ENCODE results near the gene EPHA2. TPM values are rescaled to one million over a fixed set of nuclear protein-coding genes. Genes with fewer than 3 reads are reported as not detected.
A peak's percentile ranks its signal among the peaks of the same experiment; 100 is the strongest.

EPHA2 gene
- total and polyA plus RNA-seq, 8 donors = 6.5 to 17.1 (median 11.0) TPM

DNA sequence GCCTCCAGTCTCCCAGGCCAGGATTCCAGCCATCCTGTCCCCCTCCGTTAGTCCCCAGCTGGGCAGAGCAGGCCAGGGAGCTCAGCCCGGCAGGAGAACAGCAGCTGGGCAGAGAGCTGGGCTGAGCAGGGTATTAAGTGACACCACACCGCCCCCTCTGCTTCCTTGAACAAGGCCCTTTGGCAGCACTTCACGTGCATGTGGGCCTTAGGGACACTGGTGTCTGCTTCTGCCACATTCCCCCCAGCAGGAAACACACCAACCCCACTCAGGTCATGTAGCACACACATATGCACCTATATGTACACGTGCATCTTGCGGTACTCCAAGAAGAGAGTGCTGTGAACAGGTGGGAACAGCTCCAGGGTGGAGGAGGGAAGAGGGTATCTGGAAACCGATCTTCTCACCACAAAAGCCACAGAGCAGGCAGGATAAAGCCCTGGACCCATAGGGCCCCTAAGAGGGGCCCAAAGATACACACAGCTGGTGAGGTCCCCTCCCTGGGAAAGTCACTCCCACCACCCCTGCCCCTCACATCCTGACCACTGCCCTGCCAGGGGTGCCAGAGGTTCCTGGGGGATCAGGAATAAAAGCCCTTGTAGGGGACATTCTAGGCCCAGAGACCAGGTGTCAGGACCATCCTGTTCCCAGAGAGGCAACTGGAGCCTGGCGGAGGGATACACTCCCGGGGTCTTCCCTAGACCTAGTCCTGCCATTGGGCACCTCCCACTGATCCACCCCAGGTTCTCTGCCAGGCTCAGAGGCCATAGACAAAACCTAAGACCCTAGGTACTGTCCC, 4.5 kb downstream of the EPHA2 start:
- intact Hi-C loops (cut with DNase I) = no loop called here
- TF ChIP-seq, protein P1, sequence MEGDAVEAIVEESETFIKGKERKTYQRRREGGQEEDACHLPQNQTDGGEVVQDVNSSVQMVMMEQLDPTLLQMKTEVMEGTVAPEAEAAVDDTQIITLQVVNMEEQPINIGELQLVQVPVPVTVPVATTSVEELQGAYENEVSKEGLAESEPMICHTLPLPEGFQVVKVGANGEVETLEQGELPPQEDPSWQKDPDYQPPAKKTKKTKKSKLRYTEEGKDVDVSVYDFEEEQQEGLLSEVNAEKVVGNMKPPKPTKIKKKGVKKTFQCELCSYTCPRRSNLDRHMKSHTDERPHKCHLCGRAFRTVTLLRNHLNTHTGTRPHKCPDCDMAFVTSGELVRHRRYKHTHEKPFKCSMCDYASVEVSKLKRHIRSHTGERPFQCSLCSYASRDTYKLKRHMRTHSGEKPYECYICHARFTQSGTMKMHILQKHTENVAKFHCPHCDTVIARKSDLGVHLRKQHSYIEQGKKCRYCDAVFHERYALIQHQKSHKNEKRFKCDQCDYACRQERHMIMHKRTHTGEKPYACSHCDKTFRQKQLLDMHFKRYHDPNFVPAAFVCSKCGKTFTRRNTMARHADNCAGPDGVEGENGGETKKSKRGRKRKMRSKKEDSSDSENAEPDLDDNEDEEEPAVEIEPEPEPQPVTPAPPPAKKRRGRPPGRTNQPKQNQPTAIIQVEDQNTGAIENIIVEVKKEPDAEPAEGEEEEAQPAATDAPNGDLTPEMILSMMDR (IDR thresholded peaks at IDR 0.05) = no peak
- WGBS, 2 donors = 67 to 71% methylated on average over 9 of the region's 9 CpGs
- Histone ChIP-seq H3K36me3 (peaks cover 0 to 18% (median 9%) of the 10 kb centered on the region in 3 donors), H3K4me1 (peaks cover 0 to 17% (median 0%) of the 10 kb centered on the region in 3 donors), H3K4me3 (no peak overlapping the region), H3K27ac (peak overlapping the region in 2 of 4 donors; percentile 53 to 93), H3K27me3 (no peaks in the 10 kb centered on the region), H3K9me3 (no peaks in the 10 kb centered on the region)
- ATAC-seq = no peak
- no peak for DNase-seq
- no peak for FAIRE-seq

DNA sequence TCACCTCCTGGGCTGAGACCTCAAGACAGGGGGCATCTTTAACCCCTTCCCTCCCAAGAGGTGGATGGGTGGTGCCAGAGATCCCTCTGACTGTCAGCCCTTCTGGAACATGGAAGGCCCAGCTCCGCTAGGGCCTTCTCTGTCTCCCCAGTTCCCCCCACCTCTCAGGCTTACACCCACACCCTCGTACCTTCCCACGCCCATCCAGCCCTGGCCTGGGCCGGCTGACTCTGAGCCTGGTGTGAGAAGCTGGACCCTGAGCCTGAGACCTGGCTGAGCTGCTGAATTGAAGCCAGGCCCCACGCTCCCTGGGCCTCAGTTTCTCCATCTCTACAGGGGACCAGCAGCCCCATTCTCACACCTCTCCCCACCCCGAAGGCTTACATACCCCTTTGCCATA, 5.4 kb downstream of the EPHA2 start:
- DNase-seq = no peak
- peaks cover 0 to 23% (median 2%) of the 10 kb centered on the region in 3 donors for H3K4me1 ChIP-seq
- intact Hi-C loops (cut with DNase I) = no loop called here
- ATAC-seq = no peak
- TF ChIP-seq, protein P1 (IDR thresholded peaks at IDR 0.05) = no peak
- H3K4me3 ChIP-seq = no peak overlapping the region
- no peak for FAIRE-seq
- 79 to 85% methylated on average over 6 of the region's 6 CpGs for WGBS, 2 donors
- H3K36me3 ChIP-seq = peaks cover 0 to 18% (median 9%) of the 10 kb centered on the region in 3 donors
- no peak overlapping the region for H3K27ac ChIP-seq
- H3K9me3 ChIP-seq = no peaks in the 10 kb centered on the region
- no peaks in the 10 kb centered on the region for H3K27me3 ChIP-seq

DNA sequence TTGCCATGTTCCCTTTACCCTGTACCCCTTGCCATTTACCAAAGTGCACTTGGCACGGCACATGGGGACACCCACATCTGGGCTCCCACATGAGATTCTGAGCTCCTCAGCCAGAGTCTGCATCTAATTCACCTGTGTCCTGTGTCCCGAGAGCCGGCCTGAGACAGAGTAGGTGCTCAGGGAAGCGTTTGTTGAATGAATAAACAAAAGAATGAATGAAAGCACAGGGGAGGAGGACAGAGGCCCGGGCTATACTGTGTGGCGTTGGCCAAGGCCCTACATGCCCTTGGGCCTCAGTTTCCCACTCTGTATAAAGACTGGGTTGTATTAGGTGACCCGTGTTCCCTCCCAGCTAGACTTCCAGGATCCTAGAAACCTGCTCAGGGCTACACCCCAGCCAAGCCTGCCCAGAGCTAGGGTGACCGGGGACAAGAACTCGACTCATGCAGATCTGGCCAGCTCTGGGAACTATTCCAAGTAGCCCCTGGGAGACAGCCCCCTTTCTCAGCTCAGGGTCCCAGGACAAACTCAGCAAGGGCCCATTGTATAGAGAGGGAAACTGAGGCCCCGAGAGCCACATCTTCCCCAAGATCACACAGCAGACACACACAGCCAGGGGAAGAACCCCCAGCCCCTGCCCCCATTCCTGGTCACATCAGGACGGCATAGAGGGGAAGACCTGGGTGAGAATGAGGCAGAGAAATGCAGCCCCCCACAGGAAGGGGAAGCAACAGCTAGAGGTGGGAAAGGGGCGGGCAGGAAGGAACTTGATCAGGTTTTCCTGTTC, 6.0 kb downstream of the EPHA2 start:
- Histone ChIP-seq H3K27ac (no peak overlapping the region), H3K36me3 (peaks cover 0 to 18% (median 9%) of the 10 kb centered on the region in 3 donors), H3K4me1 (peaks cover 0 to 29% (median 4%) of the 10 kb centered on the region in 3 donors), H3K4me3 (no peak overlapping the region), H3K9me3 (no peaks in the 10 kb centered on the region), H3K27me3 (no peaks in the 10 kb centered on the region)
- FAIRE-seq (no peak), DNase-seq (no peak), ATAC-seq (no peak)
- TF ChIP-seq, protein P1 (IDR thresholded peaks at IDR 0.05) = no peak
- 84 to 87% methylated on average over 12 of the region's 12 CpGs for WGBS, 2 donors
- intact Hi-C loops (cut with DNase I) = no loop called here

DNA sequence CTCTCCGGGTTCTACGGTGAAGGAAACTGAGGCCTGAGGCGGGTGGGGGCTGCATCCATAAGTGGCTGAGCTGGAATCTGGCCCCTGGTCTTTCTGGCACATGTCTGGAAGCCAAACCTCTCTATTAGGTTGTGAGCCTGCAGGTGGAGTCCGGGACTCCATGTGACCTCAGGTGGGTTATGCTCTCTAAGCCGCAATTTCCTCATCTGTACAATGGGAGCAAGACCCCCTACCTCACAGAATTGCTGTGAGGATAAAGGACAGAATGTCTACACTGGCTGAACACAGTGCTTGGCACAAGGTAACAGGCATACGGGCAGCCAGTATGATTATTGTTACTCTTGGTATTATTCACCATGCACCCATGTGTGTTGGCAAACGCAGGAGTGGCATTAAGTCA, 6.7 kb downstream of the EPHA2 start:
- Histone ChIP-seq H3K4me3 (no peak overlapping the region), H3K9me3 (no peaks in the 10 kb centered on the region), H3K27me3 (no peaks in the 10 kb centered on the region), H3K36me3 (peaks cover 0 to 18% (median 9%) of the 10 kb centered on the region in 3 donors), H3K27ac (no peak overlapping the region), H3K4me1 (peaks cover 4 to 34% (median 5%) of the 10 kb centered on the region in 3 donors)
- no peak for ATAC-seq
- TF ChIP-seq, protein P1 (IDR thresholded peaks at IDR 0.05) = no peak
- intact Hi-C loops (cut with DNase I) = no loop called here
- FAIRE-seq = no peak
- WGBS, 2 donors = 90 to 91% methylated on average over 7 of the region's 7 CpGs
- DNase-seq = no peak

Data from pancreas (tissue), 10 donors.